ENCODE measurements around the gene KIRREL1.

The KIRREL1 gene

DNA sequence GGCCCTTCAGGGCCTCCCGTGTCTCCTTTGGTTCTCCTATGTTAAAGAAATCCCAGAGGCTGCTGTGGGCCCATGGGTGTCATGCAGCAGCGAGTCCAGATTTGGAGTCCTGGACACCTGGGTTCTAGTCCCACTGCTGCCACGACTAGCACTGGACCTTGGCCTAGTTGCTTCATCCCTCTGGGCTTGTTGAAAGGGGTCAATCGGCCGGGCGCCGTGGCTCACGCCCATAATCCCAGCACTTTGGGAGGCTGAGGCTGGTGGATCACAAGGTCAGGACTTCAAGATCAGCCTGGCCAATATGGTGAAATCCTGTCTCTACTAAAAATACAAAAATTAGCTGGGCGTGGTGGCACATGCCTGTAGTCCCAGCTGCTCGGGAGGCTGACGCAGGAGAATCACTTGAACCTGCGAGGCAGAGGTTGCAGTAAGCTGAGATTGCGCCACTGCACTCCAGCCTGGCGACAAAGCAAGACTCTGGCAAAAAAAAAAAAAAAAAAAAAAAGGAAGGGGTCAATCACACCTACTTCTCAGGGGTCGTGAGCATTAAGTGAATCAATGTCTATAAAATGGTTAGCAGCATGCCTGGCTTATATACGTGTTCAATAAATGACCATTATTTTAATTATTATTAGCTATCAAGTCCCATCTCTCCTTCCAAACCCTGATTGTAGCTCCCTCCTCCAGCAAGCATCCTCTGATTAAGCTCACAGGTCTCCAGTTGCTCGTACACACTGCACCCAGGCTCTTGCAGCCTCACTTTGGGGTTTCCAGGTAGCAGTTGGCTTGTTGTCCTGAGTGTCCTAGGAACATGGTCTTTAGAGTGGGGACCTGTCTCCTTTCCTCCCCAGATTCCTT lies 43.8 kb downstream of the KIRREL1 start:
- DNase-seq: no peak

DNA sequence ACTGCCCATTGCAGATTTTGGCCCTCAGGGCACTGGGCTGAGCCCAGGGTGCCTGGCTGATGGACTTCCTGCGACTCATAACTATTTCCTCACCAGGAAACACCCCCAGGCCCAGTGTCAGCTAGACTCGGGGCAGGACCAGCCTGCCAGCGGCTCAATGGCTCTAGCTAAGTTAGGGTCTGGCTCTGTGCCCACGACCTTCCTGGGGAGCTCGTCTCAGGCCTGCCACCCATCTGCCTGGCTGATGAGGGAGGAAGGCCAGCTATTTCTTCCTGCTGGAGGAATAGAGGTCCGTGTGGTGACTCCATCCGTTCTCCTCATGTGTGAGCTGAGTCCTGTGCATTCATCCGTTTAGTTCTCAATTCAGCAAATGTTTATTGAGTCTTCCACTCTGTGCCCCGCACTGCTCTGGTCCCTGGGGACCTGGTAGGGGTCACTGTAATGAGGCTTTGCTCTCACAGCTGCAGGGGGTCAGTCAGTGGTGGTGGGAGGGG lies 44.5 kb downstream of the KIRREL1 start:
- no peak for DNase-seq

DNA sequence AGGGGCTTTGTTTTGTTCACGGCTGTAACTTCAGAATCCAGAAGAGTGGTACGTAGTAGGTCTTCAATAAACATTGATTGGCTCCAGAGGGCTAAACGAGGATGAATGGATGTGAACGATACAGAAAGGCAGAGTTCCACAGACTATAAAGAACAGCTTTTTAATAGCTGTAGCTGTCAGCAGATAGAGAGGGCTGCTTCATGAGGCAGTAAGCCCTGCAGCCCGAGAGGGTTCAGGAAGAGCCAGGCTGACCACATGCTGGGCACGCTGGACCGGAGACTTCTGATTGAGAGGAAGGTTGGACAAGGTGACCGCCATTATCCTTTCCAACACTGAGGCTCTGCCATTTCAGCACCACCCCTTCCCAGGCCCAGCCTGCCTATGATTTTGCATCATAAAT lies 45.3 kb downstream of the KIRREL1 start:
- DNase-seq: no peak

DNA sequence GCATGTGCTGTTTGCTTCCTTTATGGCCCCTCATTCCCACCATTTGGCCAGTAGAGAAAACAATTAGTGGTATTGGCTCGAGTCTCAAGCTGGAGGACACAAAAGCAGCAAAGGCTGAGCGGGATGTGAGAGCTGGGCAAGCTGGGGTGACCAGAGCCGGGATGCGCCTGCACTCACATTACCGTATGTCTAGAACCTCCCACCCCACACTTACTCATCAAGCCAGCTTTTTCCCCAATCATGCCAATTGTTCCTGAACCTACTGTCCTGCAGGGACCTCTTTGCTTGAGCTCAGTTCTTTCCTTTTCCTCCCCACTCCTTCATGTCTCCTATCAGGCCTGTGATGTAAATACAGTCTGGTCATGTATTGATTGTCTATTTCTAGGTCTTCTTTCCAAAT lies 45.9 kb downstream of the KIRREL1 start:
- DNase-seq: no peak

DNA sequence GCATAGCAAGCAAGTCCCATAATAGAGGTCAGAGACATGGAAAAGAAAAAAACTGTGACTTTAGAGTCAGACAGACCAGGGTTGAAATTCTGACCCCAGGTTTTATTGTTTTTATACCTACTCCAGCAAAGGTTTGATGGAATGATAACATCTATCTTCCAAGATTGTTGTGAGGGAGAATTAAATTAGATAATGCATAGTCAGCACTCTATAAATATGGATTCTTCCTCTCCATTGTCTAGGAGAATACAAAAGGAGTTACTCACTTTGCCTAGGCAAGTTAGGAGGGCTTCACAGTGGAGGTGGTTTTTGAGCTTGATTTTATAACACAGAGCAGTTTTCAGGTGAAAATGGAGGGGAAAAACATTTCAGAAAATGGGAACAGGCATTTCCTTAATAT lies 46.9 kb downstream of the KIRREL1 start:
- DNase-seq: no peak

DNA sequence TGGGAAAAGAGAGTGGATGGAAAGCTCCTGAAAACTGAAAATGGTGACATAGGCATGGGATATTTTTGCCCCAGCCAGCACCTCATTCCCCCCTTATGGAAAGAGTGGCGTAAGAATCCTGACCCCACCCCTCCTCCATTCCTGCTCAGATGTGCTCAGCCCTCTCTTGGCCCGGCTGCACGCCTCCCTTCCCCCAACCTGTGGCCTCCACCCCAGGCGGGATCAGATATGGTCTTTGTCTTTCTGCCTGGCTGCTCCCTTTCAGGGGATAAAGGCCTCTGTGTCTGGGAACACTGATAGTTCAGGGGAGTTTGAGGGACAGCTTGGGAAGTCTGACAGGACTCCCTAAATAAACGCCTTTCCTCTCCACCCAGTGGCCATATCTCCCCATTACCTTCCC lies 49.8 kb downstream of the KIRREL1 start:
- no peak for DNase-seq

DNA sequence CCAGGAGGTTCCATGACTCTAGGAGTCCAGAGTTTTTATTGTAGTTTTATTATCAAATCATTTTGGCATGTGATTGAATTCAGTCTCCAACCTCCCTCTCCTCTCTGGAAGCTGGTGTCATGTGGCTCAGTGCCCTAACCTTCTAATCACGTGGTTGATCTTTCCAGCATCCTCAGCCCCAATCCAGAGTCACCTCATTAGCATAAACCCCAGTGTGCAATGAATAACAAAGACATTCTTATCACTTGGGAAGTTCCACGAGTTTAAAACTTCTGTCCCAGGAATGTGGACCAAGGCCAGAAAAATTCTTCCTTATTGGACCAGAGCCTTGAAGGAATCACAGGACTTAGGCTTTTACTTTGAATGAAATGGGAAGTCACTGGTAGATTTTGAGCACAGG lies 52.2 kb downstream of the KIRREL1 start:
- no peak for DNase-seq

DNA sequence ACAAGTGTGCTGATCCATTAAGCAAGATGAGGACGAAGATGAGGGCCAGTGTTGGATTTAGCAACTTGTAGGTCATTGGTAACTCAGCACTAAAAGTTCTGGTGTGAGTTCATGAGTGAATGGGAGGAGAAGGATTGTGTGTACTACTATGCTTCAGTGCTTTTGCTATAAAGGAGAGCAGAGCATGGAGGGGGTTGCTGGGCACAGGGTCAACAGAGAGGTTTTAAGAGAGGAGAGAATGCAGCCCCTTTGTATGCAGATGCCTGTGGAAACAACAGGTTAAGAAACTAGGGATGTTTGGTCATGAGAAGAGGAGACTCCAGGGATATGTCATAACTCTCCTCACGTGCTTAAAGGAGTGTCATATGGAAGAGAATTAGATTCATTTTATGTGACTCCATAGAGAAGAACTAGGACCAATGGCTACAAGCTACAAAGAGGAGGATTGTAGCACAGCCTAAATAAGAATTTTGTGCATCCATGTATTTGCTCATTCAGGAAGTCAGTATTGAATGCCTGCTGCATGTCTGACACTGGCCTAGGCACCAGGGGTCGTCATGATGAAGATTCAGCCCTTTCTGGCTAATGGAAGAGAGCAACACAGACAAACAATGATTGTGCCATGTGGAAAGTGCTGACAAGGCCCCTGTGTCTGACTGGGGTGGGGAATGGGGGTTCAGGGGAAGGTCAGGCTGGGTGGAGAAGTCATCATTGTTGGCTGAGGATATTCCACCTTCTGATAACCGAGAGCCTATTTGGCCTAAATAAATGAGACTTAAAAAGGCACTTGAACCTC lies 53.5 kb downstream of the KIRREL1 start:
- no peak for DNase-seq

DNA sequence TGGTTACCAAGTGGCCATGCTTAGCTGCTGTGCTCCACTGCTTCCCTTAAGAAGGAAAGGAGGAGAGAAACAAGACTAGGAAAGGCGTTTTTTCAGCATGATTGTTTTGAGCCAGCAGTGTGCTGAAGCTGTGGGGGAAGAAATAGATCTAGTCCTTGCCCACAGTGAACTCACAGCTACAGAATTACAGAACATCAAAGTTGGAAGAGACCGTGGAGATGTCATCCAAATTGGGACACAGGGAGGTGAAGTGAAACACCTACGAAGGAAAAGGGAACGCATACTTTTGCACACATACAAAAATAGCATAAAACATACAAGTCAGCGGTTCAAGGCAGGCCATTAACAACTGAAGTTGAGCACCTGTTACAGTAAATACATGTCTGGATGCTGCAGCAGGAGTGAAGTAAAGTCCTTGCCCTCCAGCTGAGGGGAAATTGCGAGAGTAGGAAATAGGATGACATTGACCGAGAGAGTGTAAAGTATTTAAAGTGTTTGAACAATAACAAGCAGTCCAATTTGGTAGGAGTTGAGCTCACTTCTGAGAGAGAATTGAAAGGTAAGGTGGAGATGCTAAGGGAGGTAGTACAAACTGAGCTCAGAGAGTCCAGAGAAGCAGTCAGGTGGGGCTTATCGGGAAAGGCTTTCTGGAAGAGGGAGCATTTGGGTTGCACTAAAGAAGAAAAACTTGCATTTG lies 55.1 kb downstream of the KIRREL1 start:
- DNase-seq: no peak

DNA sequence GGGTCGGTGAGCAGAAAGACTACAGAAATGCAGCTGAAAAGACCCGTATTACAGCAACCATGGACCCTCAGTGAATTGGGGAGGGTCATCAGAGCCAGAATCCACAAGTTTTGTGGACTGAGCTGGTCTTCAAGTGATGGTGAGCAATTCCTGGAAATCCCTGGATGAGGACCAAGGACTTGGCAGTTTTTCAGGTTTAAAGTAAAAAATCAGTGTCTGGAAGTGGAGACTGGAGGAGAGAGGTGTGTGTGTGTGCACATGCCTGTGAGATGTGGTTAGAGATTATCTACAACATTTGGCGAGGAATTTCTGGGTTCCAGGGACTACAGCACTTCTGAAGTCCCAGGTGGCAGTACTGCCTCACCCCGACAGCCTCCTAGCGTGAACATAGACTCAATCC lies 56.4 kb downstream of the KIRREL1 start:
- DNase-seq: no peak

DNA sequence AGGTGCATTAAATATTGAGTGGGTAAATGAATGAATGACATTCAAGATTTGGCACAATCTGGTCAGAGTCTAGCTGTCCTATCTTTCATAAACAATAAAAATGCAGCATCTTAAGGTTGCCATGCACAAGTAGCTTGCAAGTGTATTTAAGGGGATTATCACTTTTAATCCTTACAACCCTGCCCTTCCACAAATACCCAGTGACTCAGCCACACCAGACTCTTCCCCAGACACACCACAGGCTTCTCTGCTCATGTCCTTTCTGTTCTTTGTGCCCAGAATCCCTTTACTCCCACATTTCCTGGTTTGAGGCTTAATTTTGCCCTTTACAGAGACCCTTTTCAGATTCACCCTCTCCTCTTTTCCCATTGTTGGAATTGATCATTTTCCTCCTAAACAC lies 59.8 kb downstream of the KIRREL1 start:
- DNase-seq: no peak

DNA sequence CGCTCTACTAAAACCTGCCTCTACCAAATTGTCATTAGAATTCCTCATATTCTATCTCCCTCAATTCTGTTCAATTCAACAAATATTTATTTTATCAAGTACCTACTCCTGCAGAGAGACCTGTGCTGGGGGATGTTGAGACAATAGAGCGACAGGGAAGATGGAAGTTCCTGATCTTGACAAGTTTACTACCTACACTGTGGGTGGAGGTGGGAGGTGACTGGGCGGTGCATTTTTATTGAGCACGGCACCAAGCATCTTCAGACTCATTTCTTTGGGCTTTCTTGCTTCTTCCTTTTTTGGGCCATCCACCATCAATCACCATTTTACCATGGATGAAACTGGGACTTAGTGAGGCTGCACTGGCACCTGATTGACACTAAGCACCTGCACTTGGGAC lies 61.3 kb downstream of the KIRREL1 start:
- no peak for DNase-seq

DNA sequence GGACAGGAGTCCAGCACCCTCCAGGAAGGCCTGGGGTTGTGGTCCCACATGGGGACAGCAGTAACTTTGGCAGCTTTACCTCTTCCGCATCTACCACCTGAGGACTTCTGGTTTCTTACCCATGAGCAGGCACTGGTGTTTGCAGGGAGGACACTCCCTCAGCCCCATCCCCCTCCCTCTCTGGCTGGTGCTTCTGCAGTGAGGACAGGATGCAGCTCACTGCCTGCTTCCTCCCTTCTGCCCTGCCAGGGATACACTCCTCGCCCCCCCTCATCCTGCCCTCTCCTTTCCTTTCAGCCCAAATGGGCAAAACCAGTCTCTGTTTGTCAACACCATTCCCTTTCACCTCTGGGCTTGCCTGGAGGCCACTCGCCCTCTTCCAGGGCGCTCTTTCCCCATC lies 62.4 kb downstream of the KIRREL1 start:
- no peak for DNase-seq

DNA sequence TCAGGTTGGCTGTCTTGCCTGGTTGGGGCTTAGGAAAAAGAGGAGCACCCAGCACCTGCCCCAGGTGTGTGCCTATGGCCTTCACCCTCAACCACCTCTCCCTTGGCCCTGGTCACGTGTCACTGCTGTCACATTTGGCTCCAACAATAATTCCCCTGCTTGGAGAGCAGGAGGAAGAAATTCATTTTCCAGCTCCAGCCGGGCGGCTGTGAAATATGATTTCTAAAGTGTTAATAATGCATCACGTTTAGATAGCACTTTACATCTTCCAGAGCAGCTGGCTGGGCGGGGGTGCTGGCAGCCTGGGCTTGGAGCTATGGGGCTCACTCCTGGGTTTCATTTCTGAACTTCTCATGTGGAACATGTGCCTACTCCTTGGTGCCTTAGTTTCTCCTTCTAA lies 63.1 kb downstream of the KIRREL1 start:
- no peak for DNase-seq

DNA sequence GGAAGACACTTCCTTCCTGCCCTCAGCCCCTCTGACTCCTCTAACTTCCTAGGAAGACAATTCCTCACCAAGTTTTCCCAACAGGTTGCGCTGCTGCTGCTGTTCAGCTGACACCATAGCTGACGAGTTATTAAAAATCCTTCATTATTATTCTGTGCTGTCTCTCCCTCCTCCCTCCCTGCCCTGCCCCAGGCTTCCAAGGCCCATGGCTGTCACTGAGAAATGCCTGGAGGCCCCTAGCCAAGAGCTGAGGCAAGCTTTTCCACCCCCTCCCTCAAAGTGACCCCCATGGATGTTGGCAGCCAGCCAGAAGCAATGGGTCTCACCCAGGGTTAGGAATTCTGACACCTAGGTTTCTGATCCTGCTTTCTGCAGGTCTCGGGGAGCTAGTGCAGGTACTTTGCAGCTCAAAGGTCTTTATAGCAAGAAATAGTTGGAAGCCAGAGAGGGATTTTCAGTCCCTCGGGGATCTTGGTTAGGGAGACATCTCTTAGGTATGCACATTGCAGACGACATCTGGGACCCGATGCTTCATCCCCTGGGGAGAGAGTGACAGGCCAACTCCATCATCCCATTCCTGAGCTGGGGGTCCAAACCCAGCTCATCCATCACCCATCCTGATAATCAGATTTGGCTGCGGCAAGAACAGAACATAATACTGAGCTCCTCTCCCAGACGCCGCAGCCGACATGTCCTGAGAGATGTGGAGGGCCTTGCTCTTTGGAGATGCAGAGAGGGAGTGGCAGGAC lies 65.0 kb downstream of the KIRREL1 start:
- no peak for DNase-seq

DNA sequence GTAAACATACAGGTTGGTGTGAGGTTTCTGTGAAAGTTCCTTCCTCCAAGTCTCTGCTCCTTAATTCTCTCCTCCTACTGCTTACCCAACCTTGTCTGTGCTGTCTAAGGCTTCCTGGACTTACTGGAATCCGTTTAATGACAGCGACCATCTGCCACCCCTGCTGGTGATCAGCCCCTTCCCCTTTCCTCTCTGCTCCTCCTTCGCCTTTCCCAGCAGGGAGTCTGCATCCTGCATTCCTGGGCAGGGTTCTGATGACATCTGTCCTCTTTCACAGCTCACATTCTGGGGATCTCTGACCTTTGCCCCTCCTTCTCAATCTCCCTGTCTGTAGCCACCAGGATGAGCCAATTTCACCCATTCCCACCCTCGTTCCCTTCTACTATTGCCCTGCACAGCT lies 66.5 kb downstream of the KIRREL1 start:
- no peak for DNase-seq

DNA sequence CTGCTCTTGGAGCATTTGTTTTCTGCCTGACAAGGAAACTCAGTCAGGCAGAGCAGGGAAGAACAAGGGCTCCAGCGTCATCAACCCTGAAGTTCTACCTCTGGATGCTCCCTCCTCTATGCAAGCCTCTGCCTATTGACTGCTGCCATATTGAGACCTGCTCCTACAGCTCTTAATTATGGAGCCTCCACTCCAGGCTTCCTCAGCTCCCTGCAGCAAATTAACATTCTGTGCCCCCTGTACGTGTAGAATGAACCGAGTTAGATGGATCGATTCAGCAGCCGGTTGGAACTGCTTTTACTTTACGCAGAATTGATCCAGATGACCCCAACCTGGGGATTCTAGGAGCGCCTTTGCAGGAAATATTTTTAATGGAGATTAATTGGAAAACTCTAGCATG lies 68.7 kb downstream of the KIRREL1 start:
- DNase-seq: no peak

DNA sequence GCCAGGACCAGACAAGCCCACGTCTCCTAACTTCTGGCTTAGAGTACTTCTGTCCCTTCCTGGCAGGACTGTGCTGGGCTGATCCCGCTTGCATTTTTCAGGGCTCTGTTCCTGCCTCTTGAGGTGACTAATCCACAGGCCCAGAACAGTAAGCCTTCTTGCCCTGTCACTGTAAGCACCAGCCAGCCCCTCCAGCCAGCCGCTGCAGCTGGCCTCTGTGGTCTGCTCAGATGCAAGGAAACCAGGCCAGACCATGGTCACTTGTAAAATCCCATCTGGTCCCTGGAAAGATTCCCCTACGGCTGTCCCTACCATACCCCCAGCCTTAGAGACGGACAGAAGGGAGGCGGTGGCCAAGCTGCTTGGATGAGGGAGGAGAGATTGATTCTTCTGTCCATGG lies 74.2 kb downstream of the KIRREL1 start:
- no peak for DNase-seq

DNA sequence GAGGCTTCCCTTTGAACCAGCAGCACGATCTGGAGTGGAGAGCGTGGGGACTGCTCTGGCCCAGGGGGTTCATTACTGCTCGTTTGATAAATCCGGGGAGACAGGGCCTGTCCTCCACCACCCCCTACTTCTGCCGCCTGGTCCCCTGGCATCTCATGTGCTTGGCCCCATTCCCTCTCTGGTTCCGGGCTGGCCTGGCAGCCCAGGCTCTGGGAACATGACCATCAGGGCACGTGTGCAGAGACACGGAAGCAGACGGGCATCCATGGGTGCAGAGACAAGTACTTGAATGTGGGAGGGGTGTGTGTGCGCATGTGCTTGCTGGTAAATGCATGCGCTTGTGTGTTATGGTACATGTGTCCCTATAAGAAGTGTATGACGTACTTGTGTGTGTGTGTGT lies 75.5 kb downstream of the KIRREL1 start:
- no peak for DNase-seq

DNA sequence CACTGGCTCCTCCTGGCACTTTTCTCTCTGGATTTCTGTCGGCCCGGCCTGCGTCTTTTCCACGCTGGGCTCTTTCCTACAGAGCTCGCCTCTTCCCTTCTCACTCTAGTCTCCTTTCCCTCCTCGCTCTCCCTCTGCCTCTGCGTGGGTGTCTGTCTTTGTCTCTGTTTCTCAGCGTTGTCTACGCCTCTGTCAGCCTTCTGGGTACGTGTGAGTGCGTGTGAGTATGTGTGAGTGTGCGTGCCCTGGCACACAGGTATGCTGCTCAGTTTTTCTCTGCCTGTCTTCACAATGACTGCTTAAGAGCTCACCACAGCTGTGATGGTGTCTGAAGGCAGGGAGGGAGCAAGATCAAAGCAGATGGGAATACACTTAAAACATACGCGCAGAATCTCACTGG lies 77.7 kb downstream of the KIRREL1 start:
- no peak for DNase-seq

DNA sequence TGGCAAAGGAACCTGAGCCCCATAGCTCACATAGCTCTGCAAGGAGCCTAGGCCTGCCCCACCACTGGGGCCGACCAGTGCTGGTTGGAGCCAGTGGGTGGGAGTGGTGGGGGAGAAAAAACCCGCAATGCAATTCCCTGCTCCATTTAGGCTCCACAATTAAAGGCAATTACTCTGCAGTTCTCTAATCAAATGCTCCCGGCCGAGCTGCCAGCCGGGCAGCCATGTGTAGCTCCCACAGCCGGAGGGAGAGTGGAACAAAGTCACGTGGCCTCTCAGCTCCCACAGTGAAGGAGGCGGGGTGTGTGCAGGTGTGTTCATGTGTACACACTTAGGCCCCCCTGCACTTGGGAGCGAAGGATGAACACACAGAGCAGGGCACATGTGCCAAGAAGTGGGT lies 81.6 kb downstream of the KIRREL1 start:
- DNase-seq: no peak

DNA sequence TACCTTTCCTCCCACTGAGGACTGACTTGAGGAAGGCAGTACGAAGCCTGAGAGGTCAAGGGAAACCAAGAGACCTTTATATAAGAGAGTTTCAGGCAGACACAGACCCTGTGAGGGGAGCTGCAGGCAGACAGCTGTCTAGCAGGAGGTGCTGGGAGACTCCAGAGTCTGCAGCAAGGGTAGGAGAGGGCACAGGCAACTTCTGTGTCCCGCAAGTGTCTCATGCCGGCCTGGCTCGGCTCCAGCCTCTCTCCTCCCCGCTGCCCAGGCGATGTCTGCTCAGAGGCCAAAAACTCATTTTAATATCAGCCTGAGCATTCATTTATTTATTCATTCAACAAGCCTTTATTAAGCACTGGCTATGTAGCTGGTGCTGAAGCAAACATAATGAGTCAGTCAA lies 83.0 kb downstream of the KIRREL1 start:
- DNase-seq: no peak
